H1 (cell line): ENCODE measurements around the gene RRAS2. TPM values are rescaled to one million over a fixed set of nuclear protein-coding genes. Genes with fewer than 3 reads are reported as not detected.

Source experiments
- SIN3A ChIP-seq, 2 experiments: IDR thresholded peaks in 1 of 2; conservative IDR thresholded peaks in 1 of 2; 2 replicates each; pipeline ENCODE4 v1.6.1; 2011 to 2012; ENCODE audit warnings: low read length in 2 of 2, improper control_type of control experiment in 1 of 2, low read depth in 1 of 2, mild to moderate bottlenecking in 1 of 2
- polyA plus RNA-seq, 7 experiments: library from polyadenylated mRNA; depleted of rRNA in 3 of 7; stranded (reverse) in 5 of 7; unstranded in 2 of 7; fragments of >200 nt in 5 of 7; fragments of 200-250 nt in 2 of 7; gene quantifications; 1 replicate in 5 of 7; 2 replicates in 1 of 7; 4 replicates in 1 of 7; pipeline versions ENCODE4 v1.2.1 to v1.2.3, GENCODE V29; 2011 to 2013; ENCODE audit warnings: missing spikeins in 2 of 7, mixed read lengths in 2 of 7
- total RNA-seq: library from RNA; stranded (reverse); fragmentation: NEBNext Ultra II Directional; extraction: Animal tissue kit (Norgen Biotek cat#: 25700); gene quantifications from 2 replicates; pipeline ENCODE4 v1.2.1, GENCODE V29; 2021
- TF ChIP-seq, protein P1 (sequence below): IDR thresholded peaks from 2 replicates; pipeline ENCODE4 v1.6.1; 2011; ENCODE audit warnings: low read depth, mild to moderate bottlenecking, low read length; ENCODE audit not compliant: insufficient read depth

Gene RRAS2
- total and polyA plus RNA-seq, 2 of the 8 experiments (the other 6 are each of a cell fraction or from before 2014, with no cell fraction given): 72.3 to 234 TPM

DNA sequence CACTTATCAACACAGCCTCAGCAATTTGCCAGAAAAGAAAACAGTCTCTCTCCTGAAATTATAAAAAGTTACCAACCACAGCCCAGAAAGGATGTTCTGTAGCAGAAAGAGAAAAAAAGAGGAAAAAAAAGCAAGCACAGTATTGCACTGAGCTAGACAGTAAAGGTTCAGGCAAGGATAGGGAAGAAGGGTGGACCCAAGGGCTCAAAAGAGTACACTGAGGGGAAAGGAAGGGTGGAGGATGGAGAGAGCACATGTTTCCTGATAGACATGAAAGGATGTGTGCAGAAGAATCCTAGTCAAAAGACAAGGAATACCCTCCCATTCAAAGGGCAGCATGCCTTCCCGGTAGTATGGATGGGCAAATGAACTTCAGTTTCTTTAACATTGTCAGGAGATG is 59.1 kb downstream of the RRAS2 start (continued):
- TF ChIP-seq, protein P1, sequence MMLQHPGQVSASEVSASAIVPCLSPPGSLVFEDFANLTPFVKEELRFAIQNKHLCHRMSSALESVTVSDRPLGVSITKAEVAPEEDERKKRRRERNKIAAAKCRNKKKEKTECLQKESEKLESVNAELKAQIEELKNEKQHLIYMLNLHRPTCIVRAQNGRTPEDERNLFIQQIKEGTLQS: no peak
- TF ChIP-seq SIN3A (conservative IDR thresholded peaks at IDR 0.05 in 1 of 2, IDR thresholded peaks at IDR 0.05 in 1 of 2; ENCODE audit: low read depth in 1 of 2, low read length in 2 of 2): no peak
